WI38 (cell line): ENCODE measurements around the gene TSBP1.

Source experiments
- H3K4me3 ChIP-seq: 2 replicates; pipeline ENCODE4 v1.5.1; 2011; ENCODE audit warnings: low read depth, mild to moderate bottlenecking, control low read depth, low read length
- TF ChIP-seq, protein P1 (sequence below): IDR thresholded peaks from 2 replicates; pipeline ENCODE4 v1.5.1; 2012; ENCODE audit warnings: low read depth, mild to moderate bottlenecking, control low read depth, low read length

Gene TSBP1

DNA sequence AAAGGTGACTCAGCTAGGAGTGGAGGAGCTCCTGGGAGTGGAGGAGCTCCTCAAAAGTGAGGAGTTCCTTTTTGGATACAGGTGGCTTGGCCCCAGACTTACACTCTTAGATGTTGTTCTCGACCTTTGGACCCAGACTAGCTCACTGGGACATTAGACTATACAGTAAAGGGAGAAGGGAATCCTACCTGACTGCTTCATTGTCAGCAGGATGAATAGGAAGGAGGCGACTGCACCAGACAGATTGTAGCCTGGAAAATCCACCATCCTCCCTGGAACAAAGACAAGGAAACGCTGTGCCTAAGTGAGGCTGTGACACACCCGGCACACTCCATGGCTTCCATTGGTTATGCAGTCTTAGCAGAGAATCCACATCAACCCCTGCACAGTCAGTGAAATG, 35.2 kb upstream of the TSBP1 start, which contains the start of gene BTNL2:
BTNL2 (minus strand) TSS at position 325 of the 400 bp plus-strand sequence; CDS start at position 267, 58 bp downstream.
- H3K4me3 ChIP-seq, result no peak within 1 kb of the TSS
- TF ChIP-seq, protein P1, sequence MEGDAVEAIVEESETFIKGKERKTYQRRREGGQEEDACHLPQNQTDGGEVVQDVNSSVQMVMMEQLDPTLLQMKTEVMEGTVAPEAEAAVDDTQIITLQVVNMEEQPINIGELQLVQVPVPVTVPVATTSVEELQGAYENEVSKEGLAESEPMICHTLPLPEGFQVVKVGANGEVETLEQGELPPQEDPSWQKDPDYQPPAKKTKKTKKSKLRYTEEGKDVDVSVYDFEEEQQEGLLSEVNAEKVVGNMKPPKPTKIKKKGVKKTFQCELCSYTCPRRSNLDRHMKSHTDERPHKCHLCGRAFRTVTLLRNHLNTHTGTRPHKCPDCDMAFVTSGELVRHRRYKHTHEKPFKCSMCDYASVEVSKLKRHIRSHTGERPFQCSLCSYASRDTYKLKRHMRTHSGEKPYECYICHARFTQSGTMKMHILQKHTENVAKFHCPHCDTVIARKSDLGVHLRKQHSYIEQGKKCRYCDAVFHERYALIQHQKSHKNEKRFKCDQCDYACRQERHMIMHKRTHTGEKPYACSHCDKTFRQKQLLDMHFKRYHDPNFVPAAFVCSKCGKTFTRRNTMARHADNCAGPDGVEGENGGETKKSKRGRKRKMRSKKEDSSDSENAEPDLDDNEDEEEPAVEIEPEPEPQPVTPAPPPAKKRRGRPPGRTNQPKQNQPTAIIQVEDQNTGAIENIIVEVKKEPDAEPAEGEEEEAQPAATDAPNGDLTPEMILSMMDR, result no peak

DNA sequence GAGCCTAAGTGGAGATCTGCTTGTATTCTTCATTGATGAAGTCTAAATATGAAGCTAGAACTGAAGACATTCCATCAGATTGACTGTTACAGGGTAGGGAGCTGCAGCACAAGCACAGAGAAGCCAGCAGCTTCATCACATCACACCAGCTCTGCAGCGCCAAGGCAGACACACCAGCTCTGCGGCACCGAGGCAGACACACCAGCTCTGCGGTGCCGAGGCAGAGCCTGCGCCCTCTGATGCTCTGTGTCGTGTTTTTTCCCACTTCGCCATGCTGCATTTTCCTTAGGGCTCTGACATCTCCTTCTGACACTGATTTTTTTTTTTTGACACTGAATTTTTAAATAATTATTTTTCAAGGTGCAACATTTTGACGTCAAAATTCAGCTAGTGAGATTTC, 34.5 kb upstream of the TSBP1 start:
- TF ChIP-seq, protein P1, result no peak

DNA sequence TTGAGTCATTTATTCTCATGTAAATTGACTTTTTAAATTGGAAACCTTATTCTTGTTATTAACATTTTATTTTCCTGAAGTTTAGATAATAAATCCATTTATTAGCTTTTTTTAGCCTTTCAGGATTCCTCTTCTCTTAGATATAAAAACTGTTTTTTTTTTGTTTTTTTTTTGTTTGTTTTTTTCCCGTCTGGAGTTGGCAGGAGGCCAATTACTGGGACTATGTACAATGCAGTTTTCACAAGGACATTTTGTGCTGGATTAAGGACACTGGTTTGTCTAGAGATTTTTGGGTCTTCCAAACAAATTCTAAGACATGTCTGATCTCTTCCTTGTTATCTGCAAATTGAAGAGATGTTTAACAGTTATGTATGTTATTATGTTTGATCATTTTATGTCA, 34.0 kb upstream of the TSBP1 start:
- no peak overlapping the region for H3K4me3 ChIP-seq
- TF ChIP-seq, protein P1, result no peak

More for the DNA sequence above, 34.5 kb upstream of the TSBP1 start:
- H3K4me3 ChIP-seq, result no peak overlapping the region

DNA sequence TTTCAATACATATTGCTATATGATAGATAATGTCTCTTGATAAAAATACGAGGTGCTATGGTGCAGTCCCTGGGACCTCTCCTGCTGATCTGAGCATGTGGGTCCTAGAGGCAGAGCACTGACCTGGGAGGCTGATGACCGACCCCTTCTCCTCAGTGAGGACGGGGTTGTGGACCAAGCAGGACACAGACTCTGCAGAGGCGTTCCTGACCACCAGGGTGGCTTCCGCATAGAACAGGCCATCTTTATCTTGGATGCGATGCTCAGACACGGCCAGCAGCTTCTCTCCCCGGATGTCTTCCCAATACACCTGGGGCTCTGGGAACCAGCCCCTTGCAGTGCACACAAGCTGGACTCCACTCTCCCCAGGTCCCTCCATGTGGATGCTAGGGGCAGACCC, 31.1 kb upstream of the TSBP1 start:
- TF ChIP-seq, protein P1, result no peak
- no peak overlapping the region for H3K4me3 ChIP-seq

DNA sequence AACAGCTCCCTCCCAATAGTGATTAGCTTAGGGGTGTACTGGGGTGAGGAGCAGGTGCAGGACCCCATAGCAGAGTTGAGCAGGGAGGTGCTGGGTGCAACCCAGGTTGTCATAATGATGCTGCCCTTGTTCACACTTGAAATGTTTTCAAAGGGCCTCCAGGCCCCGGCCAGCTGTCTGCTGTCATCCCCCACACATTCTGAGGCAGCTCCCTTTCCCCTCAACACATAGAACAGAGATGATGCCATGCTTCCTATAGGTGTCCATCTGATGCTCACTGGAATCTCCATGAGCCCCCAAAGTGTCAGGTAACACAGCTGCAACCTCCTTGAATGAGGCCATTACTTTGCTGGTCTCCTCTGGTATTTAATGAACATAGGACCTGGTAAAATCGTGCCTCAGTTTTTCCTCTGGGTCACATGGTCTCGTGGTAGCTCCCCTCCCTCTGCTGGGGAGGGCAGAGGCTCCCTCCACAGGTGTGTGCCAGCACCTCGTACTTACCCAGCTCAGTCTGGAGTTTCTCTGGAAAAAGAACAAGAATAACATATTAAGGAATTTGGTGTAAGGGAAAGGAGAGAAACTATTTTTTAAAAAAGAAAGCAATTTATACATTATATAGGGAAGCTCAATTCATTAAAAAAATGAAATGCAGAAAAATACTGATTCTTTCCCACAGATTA, 29.7 kb upstream of the TSBP1 start:
- TF ChIP-seq, protein P1, result no peak
- no peak overlapping the region for H3K4me3 ChIP-seq

DNA sequence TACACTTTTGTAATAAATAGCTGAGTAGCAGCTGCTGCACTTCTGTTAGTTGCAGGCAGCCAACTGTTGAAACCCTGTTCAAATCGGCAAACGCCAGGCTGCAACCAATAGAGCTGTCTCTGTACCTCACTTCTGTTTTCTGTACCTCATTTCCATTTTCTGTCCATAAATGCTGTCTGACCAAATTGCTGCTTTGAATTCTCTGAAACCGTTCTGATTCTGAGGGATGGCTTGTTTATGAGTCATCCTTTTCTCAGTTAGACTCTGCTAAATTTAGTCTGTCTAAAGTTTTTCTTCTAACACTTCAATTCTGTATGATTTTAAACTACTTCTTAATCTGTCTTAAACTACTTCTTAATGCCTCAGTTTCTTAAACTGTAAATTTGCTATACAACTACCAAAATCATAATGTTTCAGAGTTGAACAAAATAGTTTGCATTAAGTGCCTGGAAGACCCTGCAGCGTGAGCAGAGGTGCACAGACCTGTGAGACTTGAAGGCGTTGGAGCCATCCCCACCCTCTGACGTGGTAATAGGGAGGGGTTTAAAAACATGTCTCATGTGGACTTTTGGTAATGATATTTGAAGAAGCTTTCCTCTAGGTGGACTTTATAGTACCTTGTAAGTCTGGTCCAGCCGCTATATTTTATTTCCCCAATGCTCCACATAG, 25.7 kb upstream of the TSBP1 start:
- TF ChIP-seq, protein P1, result no peak

DNA sequence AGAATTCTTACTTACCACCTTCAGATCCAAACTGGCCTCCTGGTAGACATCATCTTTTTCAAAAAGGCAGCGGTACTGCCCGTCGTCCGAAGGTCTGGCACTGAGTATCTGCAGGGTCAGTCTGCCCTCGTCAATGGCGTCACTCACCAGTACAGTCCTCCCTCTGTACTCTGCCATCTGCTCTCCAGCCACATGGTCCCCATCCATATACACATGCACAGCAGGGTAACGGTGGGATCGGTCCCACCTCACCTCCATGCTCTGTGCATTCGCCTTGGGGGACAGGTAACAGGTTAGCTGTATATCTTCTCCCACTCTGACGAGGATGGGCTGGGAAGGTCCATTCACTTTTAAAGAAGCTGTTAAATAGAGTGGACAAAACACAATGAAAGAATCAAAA, 24.3 kb upstream of the TSBP1 start:
- no peak overlapping the region for H3K4me3 ChIP-seq
- TF ChIP-seq, protein P1, result no peak

More for the DNA sequence above, 25.7 kb upstream of the TSBP1 start:
- H3K4me3 ChIP-seq, result no peak overlapping the region
